SK-N-SH treated with all-trans-retinoic acid at 6 μM for 48 hours (cell line): Measurements from ENCODE around the gene ARHGEF40.

ENCODE experiments used
- ATAC-seq: fragments of 200-7000 bp; cut with Tn5 transposase; 3 replicates; pipeline ENCODE4 v1.9.1; 2020; ENCODE audit warnings: mild to moderate bottlenecking, moderate library complexity
- ARNTL ChIP-seq: fragments of 450-650 bp; formaldehyde crosslinking; IDR thresholded peaks from 2 replicates; pipeline ENCODE4 v1.5.0; 2020; ENCODE audit warnings: low read depth, mild to moderate bottlenecking, moderate library complexity, borderline replicate concordance
- BACH2 ChIP-seq: fragments of 250-450 bp; sonication (Bioruptor Pico); IDR thresholded peaks from 2 replicates; pipeline ENCODE4 v1.9.0; 2021; ENCODE audit warnings: mild to moderate bottlenecking, borderline replicate concordance
- CSDC2 ChIP-seq: fragments of 250-450 bp; sonication (Bioruptor Pico); IDR thresholded peaks from 2 replicates; pipeline ENCODE4 v1.5.0; 2020; ENCODE audit warnings: mild to moderate bottlenecking, moderate library complexity
- ESRRG ChIP-seq: fragments of 250-450 bp; sonication (Bioruptor Pico); IDR thresholded peaks from 2 replicates; pipeline ENCODE4 v1.6.1; 2021; ENCODE audit warnings: mild to moderate bottlenecking
- GLIS3 ChIP-seq: fragments of 250-450 bp; sonication (Bioruptor Pico); IDR thresholded peaks from 2 replicates; pipeline ENCODE4 v1.5.0; 2020; ENCODE audit warnings: mild to moderate bottlenecking, moderate library complexity
- ISL1 ChIP-seq: fragments of 250-450 bp; sonication (Bioruptor Pico); IDR thresholded peaks from 2 replicates; pipeline ENCODE4 v2.1.2; 2022; ENCODE audit warnings: mild to moderate bottlenecking, moderate library complexity
- OSR1 ChIP-seq: fragments of 250-450 bp; sonication (Bioruptor Pico); IDR thresholded peaks from 2 replicates; pipeline ENCODE4 v1.8.0; 2022; ENCODE audit warnings: moderate library complexity, mild to moderate bottlenecking, inconsistent platforms
- PPARA ChIP-seq: fragments of 250-450 bp; sonication (Bioruptor Pico); IDR thresholded peaks from 2 replicates; pipeline ENCODE4 v1.5.0; 2020; ENCODE audit warnings: mild to moderate bottlenecking, borderline replicate concordance
- RARB ChIP-seq: fragments of 250-450 bp; sonication (Bioruptor Pico); IDR thresholded peaks from 2 replicates; pipeline ENCODE4 v1.8.0; 2021; ENCODE audit warnings: mild to moderate bottlenecking, moderate library complexity
- SNAI2 ChIP-seq: fragments of 250-450 bp; sonication (Bioruptor Pico); IDR thresholded peaks from 2 replicates; pipeline ENCODE4 v1.5.0; 2020; ENCODE audit warnings: mild to moderate bottlenecking, moderate library complexity
- TCF4 ChIP-seq: fragments of 250-450 bp; sonication (Bioruptor Pico); IDR thresholded peaks from 2 replicates; pipeline ENCODE4 v1.8.0; 2021; ENCODE audit warnings: mild to moderate bottlenecking, moderate library complexity, borderline replicate concordance
- TOX ChIP-seq: fragments of 250-450 bp; sonication (Bioruptor Pico); IDR thresholded peaks from 2 replicates; pipeline ENCODE4 v1.8.0; 2021; ENCODE audit warnings: mild to moderate bottlenecking, moderate library complexity, borderline replicate concordance
- ZC3H10 ChIP-seq: fragments of 250-450 bp; sonication (Bioruptor Pico); IDR thresholded peaks from 2 replicates; pipeline ENCODE4 v1.5.1; 2021; ENCODE audit warnings: mild to moderate bottlenecking, moderate library complexity
- ZFP3 ChIP-seq: fragments of 250-450 bp; sonication (Bioruptor Pico); IDR thresholded peaks from 2 replicates; pipeline ENCODE4 v1.5.0; 2020; ENCODE audit warnings: mild to moderate bottlenecking, moderate library complexity
- ZFP30 ChIP-seq: fragments of 450-650 bp; formaldehyde crosslinking; IDR thresholded peaks from 2 replicates; pipeline ENCODE4 v1.5.0; 2022; ENCODE audit warnings: mild to moderate bottlenecking, moderate library complexity
- ZNF565 ChIP-seq: fragments of 450-650 bp; formaldehyde crosslinking; conservative IDR thresholded peaks from 2 replicates; pipeline ENCODE4 v1.5.0; 2020; ENCODE audit warnings: low read depth, mild to moderate bottlenecking, moderate library complexity
- ZNF70 ChIP-seq: fragments of 450-650 bp; formaldehyde crosslinking; IDR thresholded peaks from 2 replicates; pipeline ENCODE4 v1.5.0; 2020; ENCODE audit warnings: mild to moderate bottlenecking, moderate library complexity
- ZNF8 ChIP-seq: fragments of 450-650 bp; formaldehyde crosslinking; IDR thresholded peaks from 2 replicates; pipeline ENCODE4 v1.5.0; 2020; ENCODE audit warnings: mild to moderate bottlenecking, moderate library complexity
- TF ChIP-seq, protein P1 (sequence below): fragments of 250-450 bp; sonication (Bioruptor Pico); IDR thresholded peaks from 2 replicates; pipeline ENCODE4 v1.5.1; 2021; ENCODE audit warnings: mild to moderate bottlenecking, moderate library complexity
- TF ChIP-seq, protein P2 (sequence below): fragments of 250-450 bp; sonication (Bioruptor Pico); IDR thresholded peaks from 2 replicates; pipeline ENCODE4 v1.5.1; 2020; ENCODE audit warnings: low read depth, mild to moderate bottlenecking, moderate library complexity
- TF ChIP-seq, protein P3 (sequence below): fragments of 250-450 bp; sonication (Bioruptor Pico); IDR thresholded peaks from 2 replicates; pipeline ENCODE4 v1.8.0; 2020; ENCODE audit warnings: mild to moderate bottlenecking, moderate library complexity, borderline replicate concordance
- TF ChIP-seq, protein P4 (sequence below): fragments of 250-450 bp; sonication (Bioruptor Pico); IDR thresholded peaks from 2 replicates; pipeline ENCODE4 v1.5.0; 2020; ENCODE audit warnings: mild to moderate bottlenecking, moderate library complexity
- TF ChIP-seq, protein P5 (sequence below): fragments of 250-450 bp; sonication (Bioruptor Pico); IDR thresholded peaks from 2 replicates; pipeline ENCODE4 v1.8.0; 2021; ENCODE audit warnings: low read depth, mild to moderate bottlenecking, moderate library complexity, borderline replicate concordance

The ARHGEF40 gene

DNA sequence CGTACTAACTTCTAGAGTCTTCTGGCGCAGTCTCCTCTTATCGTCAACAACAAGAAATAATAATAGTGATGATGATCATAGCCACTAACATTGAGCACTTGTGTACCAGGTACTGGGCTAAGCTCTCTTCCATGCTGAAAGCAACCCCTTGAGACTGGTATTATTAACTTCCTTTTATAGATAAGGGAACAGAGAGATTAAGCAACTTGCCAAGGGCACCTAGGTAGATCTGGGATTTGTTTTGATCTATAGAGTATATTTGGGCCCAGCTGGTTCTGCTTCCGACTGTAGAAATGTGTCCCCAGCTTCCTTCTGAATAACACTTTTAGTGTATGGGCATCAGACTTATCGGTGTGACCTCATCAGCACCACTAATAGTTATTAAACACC, 29.5 kb downstream of the ARHGEF40 start:
- TF ChIP-seq BACH2 (CRISPR knock-in tag) (no peak), ARNTL (no peak), ZFP30 (CRISPR knock-in tag) (no peak), ZNF565 (no peak), ZFP3 (no peak), GLIS3 (no peak), ZC3H10 (CRISPR knock-in tag) (no peak), ZNF8 (CRISPR knock-in tag) (no peak), OSR1 (CRISPR knock-in tag) (no peak), PPARA (no peak), CSDC2 (no peak), ISL1 (no peak), RARB (no peak), TOX (no peak)
- TF ChIP-seq, protein P1, sequence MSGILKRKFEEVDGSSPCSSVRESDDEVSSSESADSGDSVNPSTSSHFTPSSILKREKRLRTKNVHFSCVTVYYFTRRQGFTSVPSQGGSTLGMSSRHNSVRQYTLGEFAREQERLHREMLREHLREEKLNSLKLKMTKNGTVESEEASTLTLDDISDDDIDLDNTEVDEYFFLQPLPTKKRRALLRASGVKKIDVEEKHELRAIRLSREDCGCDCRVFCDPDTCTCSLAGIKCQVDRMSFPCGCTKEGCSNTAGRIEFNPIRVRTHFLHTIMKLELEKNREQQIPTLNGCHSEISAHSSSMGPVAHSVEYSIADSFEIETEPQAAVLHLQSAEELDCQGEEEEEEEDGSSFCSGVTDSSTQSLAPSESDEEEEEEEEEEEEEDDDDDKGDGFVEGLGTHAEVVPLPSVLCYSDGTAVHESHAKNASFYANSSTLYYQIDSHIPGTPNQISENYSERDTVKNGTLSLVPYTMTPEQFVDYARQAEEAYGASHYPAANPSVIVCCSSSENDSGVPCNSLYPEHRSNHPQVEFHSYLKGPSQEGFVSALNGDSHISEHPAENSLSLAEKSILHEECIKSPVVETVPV: no peak
- TF ChIP-seq, protein P2, sequence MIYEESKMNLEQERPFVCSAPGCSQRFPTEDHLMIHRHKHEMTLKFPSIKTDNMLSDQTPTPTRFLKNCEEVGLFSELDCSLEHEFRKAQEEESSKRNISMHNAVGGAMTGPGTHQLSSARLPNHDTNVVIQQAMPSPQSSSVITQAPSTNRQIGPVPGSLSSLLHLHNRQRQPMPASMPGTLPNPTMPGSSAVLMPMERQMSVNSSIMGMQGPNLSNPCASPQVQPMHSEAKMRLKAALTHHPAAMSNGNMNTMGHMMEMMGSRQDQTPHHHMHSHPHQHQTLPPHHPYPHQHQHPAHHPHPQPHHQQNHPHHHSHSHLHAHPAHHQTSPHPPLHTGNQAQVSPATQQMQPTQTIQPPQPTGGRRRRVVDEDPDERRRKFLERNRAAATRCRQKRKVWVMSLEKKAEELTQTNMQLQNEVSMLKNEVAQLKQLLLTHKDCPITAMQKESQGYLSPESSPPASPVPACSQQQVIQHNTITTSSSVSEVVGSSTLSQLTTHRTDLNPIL (CRISPR knock-in tag): no peak
- TF ChIP-seq, protein P3, sequence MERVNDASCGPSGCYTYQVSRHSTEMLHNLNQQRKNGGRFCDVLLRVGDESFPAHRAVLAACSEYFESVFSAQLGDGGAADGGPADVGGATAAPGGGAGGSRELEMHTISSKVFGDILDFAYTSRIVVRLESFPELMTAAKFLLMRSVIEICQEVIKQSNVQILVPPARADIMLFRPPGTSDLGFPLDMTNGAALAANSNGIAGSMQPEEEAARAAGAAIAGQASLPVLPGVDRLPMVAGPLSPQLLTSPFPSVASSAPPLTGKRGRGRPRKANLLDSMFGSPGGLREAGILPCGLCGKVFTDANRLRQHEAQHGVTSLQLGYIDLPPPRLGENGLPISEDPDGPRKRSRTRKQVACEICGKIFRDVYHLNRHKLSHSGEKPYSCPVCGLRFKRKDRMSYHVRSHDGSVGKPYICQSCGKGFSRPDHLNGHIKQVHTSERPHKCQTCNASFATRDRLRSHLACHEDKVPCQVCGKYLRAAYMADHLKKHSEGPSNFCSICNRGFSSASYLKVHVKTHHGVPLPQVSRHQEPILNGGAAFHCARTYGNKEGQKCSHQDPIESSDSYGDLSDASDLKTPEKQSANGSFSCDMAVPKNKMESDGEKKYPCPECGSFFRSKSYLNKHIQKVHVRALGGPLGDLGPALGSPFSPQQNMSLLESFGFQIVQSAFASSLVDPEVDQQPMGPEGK (CRISPR knock-in tag): no peak
- TF ChIP-seq, protein P4, sequence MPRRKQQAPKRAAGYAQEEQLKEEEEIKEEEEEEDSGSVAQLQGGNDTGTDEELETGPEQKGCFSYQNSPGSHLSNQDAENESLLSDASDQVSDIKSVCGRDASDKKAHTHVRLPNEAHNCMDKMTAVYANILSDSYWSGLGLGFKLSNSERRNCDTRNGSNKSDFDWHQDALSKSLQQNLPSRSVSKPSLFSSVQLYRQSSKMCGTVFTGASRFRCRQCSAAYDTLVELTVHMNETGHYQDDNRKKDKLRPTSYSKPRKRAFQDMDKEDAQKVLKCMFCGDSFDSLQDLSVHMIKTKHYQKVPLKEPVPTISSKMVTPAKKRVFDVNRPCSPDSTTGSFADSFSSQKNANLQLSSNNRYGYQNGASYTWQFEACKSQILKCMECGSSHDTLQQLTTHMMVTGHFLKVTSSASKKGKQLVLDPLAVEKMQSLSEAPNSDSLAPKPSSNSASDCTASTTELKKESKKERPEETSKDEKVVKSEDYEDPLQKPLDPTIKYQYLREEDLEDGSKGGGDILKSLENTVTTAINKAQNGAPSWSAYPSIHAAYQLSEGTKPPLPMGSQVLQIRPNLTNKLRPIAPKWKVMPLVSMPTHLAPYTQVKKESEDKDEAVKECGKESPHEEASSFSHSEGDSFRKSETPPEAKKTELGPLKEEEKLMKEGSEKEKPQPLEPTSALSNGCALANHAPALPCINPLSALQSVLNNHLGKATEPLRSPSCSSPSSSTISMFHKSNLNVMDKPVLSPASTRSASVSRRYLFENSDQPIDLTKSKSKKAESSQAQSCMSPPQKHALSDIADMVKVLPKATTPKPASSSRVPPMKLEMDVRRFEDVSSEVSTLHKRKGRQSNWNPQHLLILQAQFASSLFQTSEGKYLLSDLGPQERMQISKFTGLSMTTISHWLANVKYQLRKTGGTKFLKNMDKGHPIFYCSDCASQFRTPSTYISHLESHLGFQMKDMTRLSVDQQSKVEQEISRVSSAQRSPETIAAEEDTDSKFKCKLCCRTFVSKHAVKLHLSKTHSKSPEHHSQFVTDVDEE: no peak
- TF ChIP-seq, protein P5, sequence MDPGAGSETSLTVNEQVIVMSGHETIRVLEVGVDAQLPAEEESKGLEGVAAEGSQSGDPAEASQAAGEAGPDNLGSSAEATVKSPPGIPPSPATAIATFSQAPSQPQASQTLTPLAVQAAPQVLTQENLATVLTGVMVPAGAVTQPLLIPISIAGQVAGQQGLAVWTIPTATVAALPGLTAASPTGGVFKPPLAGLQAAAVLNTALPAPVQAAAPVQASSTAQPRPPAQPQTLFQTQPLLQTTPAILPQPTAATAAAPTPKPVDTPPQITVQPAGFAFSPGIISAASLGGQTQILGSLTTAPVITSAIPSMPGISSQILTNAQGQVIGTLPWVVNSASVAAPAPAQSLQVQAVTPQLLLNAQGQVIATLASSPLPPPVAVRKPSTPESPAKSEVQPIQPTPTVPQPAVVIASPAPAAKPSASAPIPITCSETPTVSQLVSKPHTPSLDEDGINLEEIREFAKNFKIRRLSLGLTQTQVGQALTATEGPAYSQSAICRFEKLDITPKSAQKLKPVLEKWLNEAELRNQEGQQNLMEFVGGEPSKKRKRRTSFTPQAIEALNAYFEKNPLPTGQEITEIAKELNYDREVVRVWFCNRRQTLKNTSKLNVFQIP (CRISPR knock-in tag): no peak
- no peak for ATAC-seq

DNA sequence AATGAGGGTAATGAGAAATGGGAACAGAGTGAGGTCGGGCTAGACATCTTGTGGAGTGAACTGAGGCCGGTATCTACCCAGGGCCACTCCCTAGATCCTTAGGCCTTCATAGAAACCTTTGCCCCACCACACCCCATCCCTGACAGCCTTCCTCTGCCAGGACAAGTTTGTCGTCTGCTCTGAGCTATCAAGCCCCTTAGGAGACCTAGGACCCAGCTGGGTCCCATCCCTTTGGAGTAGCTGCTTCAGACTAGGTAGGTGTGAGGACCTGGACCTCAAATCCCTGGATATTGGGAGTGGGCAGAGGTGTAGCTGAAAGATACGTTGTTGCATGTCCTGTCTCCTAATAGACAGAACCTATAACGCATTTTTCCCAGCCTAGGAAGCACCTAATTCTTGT, 30.8 kb downstream of the ARHGEF40 start, which contains the start of gene TMEM253:
TMEM253 (plus strand) TSS at position 136 of the 400 bp plus-strand sequence. CDS start 278 bp downstream, outside the sequence.
- no peak for ATAC-seq
- TF ChIP-seq, protein P1: no peak
- no peak for TF ChIP-seq ZNF8 (CRISPR knock-in tag)
- TF ChIP-seq, protein P5 (CRISPR knock-in tag): no peak
- no peak for TF ChIP-seq ESRRG (CRISPR knock-in tag)
- no peak for TF ChIP-seq OSR1 (CRISPR knock-in tag)
- TF ChIP-seq ISL1: no peak
- TF ChIP-seq SNAI2 (CRISPR knock-in tag): no peak
- TF ChIP-seq ZNF565: no peak
- TF ChIP-seq ZNF70 (CRISPR knock-in tag): no peak
- TF ChIP-seq RARB: no peak
- no peak for TF ChIP-seq BACH2 (CRISPR knock-in tag)
- no peak for TF ChIP-seq PPARA
- no peak for TF ChIP-seq TCF4 (CRISPR knock-in tag)
- TF ChIP-seq, protein P4: no peak
- TF ChIP-seq GLIS3: no peak
- no peak for TF ChIP-seq TOX
- TF ChIP-seq, protein P3 (CRISPR knock-in tag): no peak
